HCT116 (cell line): ENCODE results near the gene TSC22D3. TPM values are rescaled to one million over a fixed set of nuclear protein-coding genes. Genes with fewer than 3 reads are reported as not detected.

Experiments used
- ATAC-seq: fragments of 200-7000 bp; cut with Tn5 transposase; 2 replicates; pipeline ENCODE4 v1.9.1; 2020; ENCODE audit warnings: mild to moderate bottlenecking, moderate library complexity
- BruUV-seq: library from RNA; stranded (reverse); fragments of 400-500 nt; replicated peaks from 2 replicates; lab custom pipeline; 2021; lab: Mats Ljungman, UMichigan
- CTCF ChIA-PET: fragments of 300-600 bp; sonication (Branson Sonifier 250); formaldehyde crosslinking; loops from one replicate; lab custom pipeline; 2021; ENCODE audit warnings: antibody characterized with exemption; lab: Charles Lee
- POLR2A ChIA-PET: fragments of 300-600, 350-600 bp; sonication (Branson Sonifier 250); formaldehyde crosslinking; loops from one replicate; lab custom pipeline; 2021; ENCODE audit warnings: antibody characterized with exemption; lab: Charles Lee
- RAD21 ChIA-PET, 2 experiments: fragments of 300-600 bp; sonication (Branson Sonifier 250); formaldehyde crosslinking; loops; one replicate each; lab custom pipeline; 2023; ENCODE audit warnings: low total read pairs in 2 of 2; ENCODE audit not compliant: uncharacterized antibody in 2 of 2, unreplicated experiment in 2 of 2, low non-redundant PET in 1 of 2; lab: Charles Lee
- DNase-seq: peaks from one replicate; pipeline ENCODE4 v3.0.0-alpha.2; 2010; ENCODE audit warnings: low read depth, low spot score
- H2AFZ ChIP-seq: fragments of 200-600 bp; shearing (Covaris generic), sonication (generic); 2 replicates; pipeline ENCODE4 v1.6.1; 2017; ENCODE audit warnings: low read depth, mixed run types, mixed read lengths, antibody characterized with exemption, low read length; ENCODE audit not compliant: poor library complexity, severe bottlenecking
- H3K27ac ChIP-seq: 2 replicates; pipeline ENCODE4 v1.5.1; 2012; ENCODE audit warnings: low read depth, low read length
- H3K27me3 ChIP-seq: fragments of 200-600 bp; sonication (generic); 2 replicates; pipeline ENCODE4 v1.6.1; 2016; ENCODE audit warnings: mixed run types, low read length, mixed read lengths; ENCODE audit not compliant: insufficient read depth
- H3K36me3 ChIP-seq, 2 experiments: fragments of 200-500 bp in 1 of 2; fragments of 200-600 bp in 1 of 2; sonication (Bioruptor generic) in 1 of 2; sonication (generic) in 1 of 2; 2 replicates each; pipeline versions ENCODE4 v1.5.1 to v1.6.1; 2014 to 2016; ENCODE audit warnings: low read length in 2 of 2, inconsistent platforms in 1 of 2, mixed read lengths in 1 of 2, mixed run types in 1 of 2; ENCODE audit not compliant: insufficient read depth in 2 of 2, control insufficient read depth in 1 of 2
- H3K4me1 ChIP-seq, 2 experiments: fragments of 200-600 bp in 1 of 2; sonication (generic) in 1 of 2; 2 replicates each; pipeline versions ENCODE4 v1.5.1 to v1.6.1; 2012 to 2017; ENCODE audit warnings: low read length in 2 of 2, inconsistent platforms in 1 of 2, mild to moderate bottlenecking in 1 of 2, mixed read lengths in 1 of 2, mixed run types in 1 of 2, moderate library complexity in 1 of 2; ENCODE audit not compliant: insufficient read depth in 2 of 2, control insufficient read depth in 1 of 2
- H3K4me2 ChIP-seq: fragments of 200-600 bp; sonication (generic); 2 replicates; pipeline ENCODE4 v1.6.1; 2017; ENCODE audit warnings: mixed run types, low read length, mixed read lengths
- H3K4me3 ChIP-seq, 2 experiments: fragments of 200-600 bp in 1 of 2; sonication (generic) in 1 of 2; replicated peaks in 1 of 2; 2 replicates each; pipeline ENCODE4 v1.5.1; 2011 to 2016; ENCODE audit warnings: low read length in 2 of 2, control low read depth in 1 of 2, low read depth in 1 of 2, mild to moderate bottlenecking in 1 of 2, mixed read lengths in 1 of 2, mixed run types in 1 of 2
- H3K79me2 ChIP-seq: fragments of 200-600 bp; sonication (generic); 2 replicates; pipeline ENCODE4 v1.6.1; 2017; ENCODE audit warnings: mild to moderate bottlenecking, mixed run types, low read length, moderate library complexity, mixed read lengths; ENCODE audit not compliant: insufficient read depth
- H3K9ac ChIP-seq: fragments of 200-600 bp; sonication (generic); 2 replicates; pipeline ENCODE4 v1.6.1; 2016; ENCODE audit warnings: low read length, mixed read lengths
- H3K9me2 ChIP-seq: fragments of 200-600 bp; sonication (generic), shearing (Covaris generic); 2 replicates; pipeline ENCODE4 v1.6.1; 2017; ENCODE audit warnings: mixed run types, mild to moderate bottlenecking, moderate library complexity; ENCODE audit not compliant: insufficient read depth
- H3K9me3 ChIP-seq, 2 experiments: fragments of 200-500 bp in 1 of 2; fragments of 200-600 bp in 1 of 2; sonication (Bioruptor generic) in 1 of 2; sonication (generic) in 1 of 2; 2 replicates each; pipeline ENCODE4 v1.6.1; 2014 to 2017; ENCODE audit warnings: low read length in 2 of 2, mixed read lengths in 2 of 2, inconsistent platforms in 1 of 2, low read depth in 1 of 2, mild to moderate bottlenecking in 1 of 2, mixed run types in 1 of 2, moderate library complexity in 1 of 2; ENCODE audit not compliant: control insufficient read depth in 1 of 2, insufficient read depth in 1 of 2
- H4K20me1 ChIP-seq: fragments of 200-600 bp; sonication (generic), shearing (Covaris generic); 2 replicates; pipeline ENCODE4 v1.6.1; 2017; ENCODE audit warnings: mixed run types, mild to moderate bottlenecking, moderate library complexity; ENCODE audit not compliant: insufficient read depth
- MAX ChIP-seq: IDR thresholded peaks from 2 replicates; pipeline ENCODE4 v1.6.1; 2012
- POLR2AphosphoS5 ChIP-seq: IDR thresholded peaks from 2 replicates; pipeline ENCODE4 v1.6.1; 2011; ENCODE audit warnings: mild to moderate bottlenecking, low read depth, low read length, moderate library complexity
- ZBTB33 ChIP-seq: IDR thresholded peaks from 2 replicates; pipeline ENCODE4 v1.6.1; 2011; ENCODE audit warnings: mild to moderate bottlenecking, low read length, moderate library complexity; ENCODE audit not compliant: insufficient replicate concordance; ENCODE audit errors: extremely low read depth
- ZNF274 ChIP-seq: fragments of 200-500 bp; sonication (Bioruptor generic); IDR thresholded peaks from 2 replicates; pipeline ENCODE4 v1.6.1; 2014; ENCODE audit warnings: mild to moderate bottlenecking, low read depth, low read length, inconsistent platforms
- intact Hi-C: fragments of 100-400 bp; cut with micrococcal nuclease; formaldehyde crosslinking; loops from 2 replicates; pipeline ENCODE4 v1.10.0; 2022
- total RNA-seq: library from RNA; stranded (reverse); gene quantifications from one replicate; pipeline ENCODE4 v1.2.1, GENCODE V29; 2021; ENCODE audit not compliant: unreplicated experiment

TSC22D3 gene
- total RNA-seq, 1 experiment from 2014 or later, result 24.6 TPM

GRCh38 chrX:107716816-107717700 lies 58.5 kb downstream of the TSC22D3 start:
- no peaks in the 10 kb centered on the region for H3K27me3 ChIP-seq
- H3K4me2 ChIP-seq, result peak overlapping the region; percentile 82
- peak overlapping the region; percentile 64 for H3K9ac ChIP-seq
- RAD21 ChIA-PET, result interaction anchor here in 1 of 2 experiments (0.7 to 0.8 kb wide), 2 partner anchors 44 to 1008 kb away, joined by 3 to 4 read pairs; no protein-coding TSS in a partner anchor
- H2AFZ ChIP-seq, result no peak overlapping the region
- DNase-seq (peak; percentile 46), ATAC-seq (peak; percentile 81)
- CTCF ChIA-PET, result interaction anchor here (0.9 to 1.8 kb wide), 5 partner anchors 15 to 62 kb away, joined by 3 to 10 read pairs (median 5); partner anchors contain the start of gene NCBP2L
- BruUV-seq, result no TSS peak
- H3K79me2 ChIP-seq, result no peaks in the 10 kb centered on the region
- no peaks in the 10 kb centered on the region for H3K9me2 ChIP-seq
- intact Hi-C loops, result loop anchor here (1.0 to 10.0 kb wide), 2 partner anchors 41 to 58 kb away; partner anchors contain the start of genes NCBP2L and TSC22D3
- no peaks in the 10 kb centered on the region for H3K36me3 ChIP-seq
- POLR2A ChIA-PET, result interaction anchor here (0.8 to 2.5 kb wide), 6 partner anchors 15 to 283 kb away, joined by 3 to 9 read pairs (median 4); partner anchors contain the start of gene TSC22D3
- TF ChIP-seq POLR2AphosphoS5 (peak; percentile 96), MAX (no peak), ZBTB33 (no peak), ZNF274 (no peak)
- peak overlapping the region; percentile 65 to 66 for H3K4me3 ChIP-seq
- no peaks in the 10 kb centered on the region for H4K20me1 ChIP-seq
- peak overlapping the region; percentile 62; the same call in 1 of the 2 replicates for H3K27ac ChIP-seq
- H3K9me3 ChIP-seq, result no peaks in the 10 kb centered on the region
- peaks cover 13 to 16% of the 10 kb centered on the region in 2 experiments for H3K4me1 ChIP-seq
